IMR-90 (cell line): Measurements from ENCODE around the gene CD38.

Experiments
- CEBPB ChIP-seq: IDR thresholded peaks from 2 replicates; pipeline ENCODE4 v1.6.1; 2012; ENCODE audit warnings: low read depth, low read length, improper control_type of control experiment
- CTCF ChIP-seq: conservative IDR thresholded peaks from 2 replicates; pipeline ENCODE4 v1.5.1; 2012; ENCODE audit warnings: mild to moderate bottlenecking, low read depth, low read length, improper control_type of control experiment
- MAFK ChIP-seq: IDR thresholded peaks from 2 replicates; pipeline ENCODE4 v1.6.1; 2012; ENCODE audit warnings: low read depth, low read length, improper control_type of control experiment
- MXI1 ChIP-seq: IDR thresholded peaks from 2 replicates; pipeline ENCODE4 v1.6.1; 2012; ENCODE audit warnings: low read depth, mild to moderate bottlenecking, low read length, moderate library complexity, borderline replicate concordance
- RAD21 ChIP-seq: IDR thresholded peaks from 2 replicates; pipeline ENCODE4 v1.6.1; 2012; ENCODE audit warnings: low read length, improper control_type of control experiment
- RFX5 ChIP-seq: IDR thresholded peaks from 2 replicates; pipeline ENCODE4 v1.8.0; 2012; ENCODE audit warnings: low read depth, mild to moderate bottlenecking, low read length, moderate library complexity
- USF2 ChIP-seq: fragments of 150-350 bp; IDR thresholded peaks from 2 replicates; pipeline ENCODE4 v1.6.1; 2017; ENCODE audit warnings: mild to moderate bottlenecking, antibody characterized with exemption, low read length, low read depth

DNA sequence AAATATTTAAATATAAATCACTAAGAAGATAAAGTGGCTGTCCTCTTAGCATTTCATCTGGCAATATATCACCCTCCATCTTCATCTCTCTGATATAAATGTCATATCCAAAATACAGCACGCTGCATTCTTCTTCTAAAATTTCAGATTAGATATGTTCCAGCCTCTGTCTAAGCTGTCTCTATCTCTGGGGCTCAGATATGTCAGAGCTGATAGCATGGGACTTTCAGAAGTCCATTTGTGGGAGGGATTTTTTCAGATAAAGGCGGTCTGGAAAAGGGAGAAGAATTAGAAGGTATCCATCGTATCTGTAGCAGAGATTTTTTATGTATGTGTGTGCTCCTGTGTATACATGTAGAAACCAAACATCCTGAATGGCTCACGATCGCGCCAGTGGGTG lies 25.0 kb upstream of the CD38 start:
- no peak for TF ChIP-seq CTCF
- TF ChIP-seq CEBPB: no peak
- no peak for TF ChIP-seq MAFK
- TF ChIP-seq MXI1: no peak
- TF ChIP-seq RAD21: no peak
- no peak for TF ChIP-seq USF2
- no peak for TF ChIP-seq RFX5
